ENCODE measurements around the gene PRDM16. TPM values are rescaled to one million over a fixed set of nuclear protein-coding genes. Genes with fewer than 3 reads are reported as not detected.

The PRDM16 gene
- total RNA-seq, 1 experiment from 2014 or later = 6.1 TPM

DNA sequence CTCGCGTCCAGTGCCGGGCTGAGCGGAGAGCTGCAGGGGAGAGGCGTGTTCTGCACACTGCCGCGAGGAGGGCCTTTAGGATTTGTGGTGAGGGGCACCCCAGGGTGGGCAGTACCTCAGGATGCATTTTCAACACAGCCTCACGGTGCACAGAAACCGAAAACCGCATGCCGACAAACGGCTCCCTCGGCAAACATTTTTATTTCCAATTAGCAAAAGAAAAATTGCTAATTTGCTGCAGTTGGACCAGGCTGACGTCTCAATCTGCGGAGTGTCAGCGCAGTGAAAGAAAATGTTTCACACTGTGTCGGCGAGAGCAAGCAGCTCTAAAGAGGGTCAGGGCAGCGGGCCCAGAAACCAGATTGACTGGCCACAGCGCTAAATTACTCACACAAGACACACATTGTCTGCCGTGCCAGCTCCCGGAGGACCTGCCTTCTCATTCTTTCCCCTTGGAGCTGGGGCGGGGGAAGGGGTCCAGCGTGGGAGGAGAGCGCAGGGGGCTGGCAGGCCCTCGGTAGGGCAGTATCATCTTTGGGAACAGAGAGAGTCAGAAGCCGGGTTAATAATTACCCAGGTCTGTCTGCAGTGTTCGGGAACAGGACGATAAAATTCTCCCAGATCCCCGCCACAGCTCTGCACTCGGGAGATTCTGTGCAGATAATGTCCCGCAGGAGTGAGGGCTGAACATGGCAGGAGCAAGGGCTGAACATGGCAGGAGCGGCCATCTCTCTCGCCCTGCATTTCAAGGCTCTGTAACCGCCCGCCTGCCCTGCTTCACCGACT, 150.2 kb downstream of the PRDM16 start:
- ChIA-PET RAD21 (ENCODE audit: low non-redundant PET in 1 of 2, low total read pairs in 2 of 2, uncharacterized antibody in 2 of 2, unreplicated experiment in 2 of 2) (no interaction called here), CTCF (no interaction called here), POLR2A (no interaction called here)
- Histone ChIP-seq H4K20me1 (ENCODE audit: insufficient read depth) (no peaks in the 10 kb centered on the region), H3K27me3 (ENCODE audit: insufficient read depth, low read length) (no peaks in the 10 kb centered on the region), H2AFZ (ENCODE audit: low read depth, low read length, poor library complexity, severe bottlenecking) (no peak overlapping the region), H3K9me2 (ENCODE audit: insufficient read depth) (no peaks in the 10 kb centered on the region), H3K9me3 (ENCODE audit: control insufficient read depth in 1 of 2, insufficient read depth in 1 of 2, low read depth in 1 of 2, low read length in 2 of 2) (no peaks in the 10 kb centered on the region), H3K79me2 (ENCODE audit: insufficient read depth, low read length) (no peaks in the 10 kb centered on the region), H3K4me1 (ENCODE audit: control insufficient read depth in 1 of 2, insufficient read depth in 2 of 2, low read length in 2 of 2) (no peaks in the 10 kb centered on the region), H3K4me3 (replicated peaks in 1 of 2; ENCODE audit: low read depth in 1 of 2, low read length in 2 of 2) (no peak overlapping the region), H3K27ac (ENCODE audit: low read depth, low read length) (no peak overlapping the region), H3K9ac (ENCODE audit: low read length) (no peak overlapping the region), H3K36me3 (ENCODE audit: control insufficient read depth in 1 of 2, insufficient read depth in 2 of 2, low read length in 2 of 2) (no peaks in the 10 kb centered on the region), H3K4me2 (ENCODE audit: low read length) (no peak overlapping the region)
- DNase-seq (ENCODE audit: low read depth, low spot score) (no peak), ATAC-seq (no peak)
- no TSS peak for BruUV-seq (replicated peaks)
- intact Hi-C loops (cut with micrococcal nuclease) = no loop called here
- TF ChIP-seq JUND (IDR thresholded peaks at IDR 0.05) = no peak
- TF ChIP-seq CBX3 (IDR thresholded peaks at IDR 0.05; ENCODE audit: low read depth) = no peak
- TF ChIP-seq, protein P1, sequence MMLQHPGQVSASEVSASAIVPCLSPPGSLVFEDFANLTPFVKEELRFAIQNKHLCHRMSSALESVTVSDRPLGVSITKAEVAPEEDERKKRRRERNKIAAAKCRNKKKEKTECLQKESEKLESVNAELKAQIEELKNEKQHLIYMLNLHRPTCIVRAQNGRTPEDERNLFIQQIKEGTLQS (IDR thresholded peaks at IDR 0.05) = no peak
- TF ChIP-seq EZH2phosphoT487 (IDR thresholded peaks at IDR 0.05; ENCODE audit: borderline replicate concordance) = no peak
- TF ChIP-seq SIN3A (IDR thresholded peaks at IDR 0.05; ENCODE audit: low read depth) = no peak
- TF ChIP-seq CTCF (IDR thresholded peaks at IDR 0.05 in 2 of 3, conservative IDR thresholded peaks at IDR 0.05 in 1 of 3; ENCODE audit: borderline replicate concordance in 1 of 3, insufficient read depth in 1 of 3, low read depth in 2 of 3, low read length in 2 of 3) = no peak
- no peak for TF ChIP-seq SRF (IDR thresholded peaks at IDR 0.05; ENCODE audit: low read depth)
- TF ChIP-seq TCF7L2 (IDR thresholded peaks at IDR 0.05; ENCODE audit: borderline replicate concordance, extremely low read depth, insufficient read depth, insufficient read length) = no peak
